Measurements from ENCODE around the gene EAPP. TPM values are rescaled to one million over a fixed set of nuclear protein-coding genes. Genes with fewer than 3 reads are reported as not detected.
"Not testable (repeated sequence)": the region's sequence is repeated elsewhere in the genome, so short reads cannot be mapped to it uniquely, and the experiment has no call there.

The EAPP gene
- total RNA-seq, 1 donor from 2014 or later: 10.1 TPM

DNA sequence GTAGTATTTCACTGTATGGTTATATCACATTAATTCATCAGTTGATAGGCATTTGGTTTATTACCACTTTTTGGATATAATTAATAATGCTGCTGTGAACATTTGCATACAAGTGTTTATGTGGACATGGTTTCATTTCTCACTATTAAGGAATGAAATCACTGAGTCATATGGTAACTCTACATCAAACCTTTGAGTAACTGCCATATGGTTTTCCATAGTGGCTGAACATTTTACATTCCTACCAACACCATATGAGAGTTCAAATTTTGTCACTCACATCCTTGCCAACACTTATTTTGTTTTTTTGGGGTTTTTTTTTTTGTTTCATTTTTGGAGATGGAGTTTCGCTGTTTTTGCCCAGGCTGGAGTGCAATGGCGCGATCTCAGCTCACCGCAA lies 30.2 kb upstream of the EAPP start:
- Histone ChIP-seq H3K36me3 (peaks cover 86 to 89% of the 10 kb centered on the region in 2 donors), H3K4me3 (no peak overlapping the region), H3K27ac (no peak overlapping the region), H3K27me3 (no peaks in the 10 kb centered on the region), H3K4me1 (no peaks in the 10 kb centered on the region), H3K9me3 (no peaks in the 10 kb centered on the region)
- TF ChIP-seq, protein P1, sequence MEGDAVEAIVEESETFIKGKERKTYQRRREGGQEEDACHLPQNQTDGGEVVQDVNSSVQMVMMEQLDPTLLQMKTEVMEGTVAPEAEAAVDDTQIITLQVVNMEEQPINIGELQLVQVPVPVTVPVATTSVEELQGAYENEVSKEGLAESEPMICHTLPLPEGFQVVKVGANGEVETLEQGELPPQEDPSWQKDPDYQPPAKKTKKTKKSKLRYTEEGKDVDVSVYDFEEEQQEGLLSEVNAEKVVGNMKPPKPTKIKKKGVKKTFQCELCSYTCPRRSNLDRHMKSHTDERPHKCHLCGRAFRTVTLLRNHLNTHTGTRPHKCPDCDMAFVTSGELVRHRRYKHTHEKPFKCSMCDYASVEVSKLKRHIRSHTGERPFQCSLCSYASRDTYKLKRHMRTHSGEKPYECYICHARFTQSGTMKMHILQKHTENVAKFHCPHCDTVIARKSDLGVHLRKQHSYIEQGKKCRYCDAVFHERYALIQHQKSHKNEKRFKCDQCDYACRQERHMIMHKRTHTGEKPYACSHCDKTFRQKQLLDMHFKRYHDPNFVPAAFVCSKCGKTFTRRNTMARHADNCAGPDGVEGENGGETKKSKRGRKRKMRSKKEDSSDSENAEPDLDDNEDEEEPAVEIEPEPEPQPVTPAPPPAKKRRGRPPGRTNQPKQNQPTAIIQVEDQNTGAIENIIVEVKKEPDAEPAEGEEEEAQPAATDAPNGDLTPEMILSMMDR (IDR thresholded peaks at IDR 0.05): no peak
- intact Hi-C loops (cut with DNase I): no loop called here
- no peak for DNase-seq (ENCODE audit: low spot score in 2 of 2)

DNA sequence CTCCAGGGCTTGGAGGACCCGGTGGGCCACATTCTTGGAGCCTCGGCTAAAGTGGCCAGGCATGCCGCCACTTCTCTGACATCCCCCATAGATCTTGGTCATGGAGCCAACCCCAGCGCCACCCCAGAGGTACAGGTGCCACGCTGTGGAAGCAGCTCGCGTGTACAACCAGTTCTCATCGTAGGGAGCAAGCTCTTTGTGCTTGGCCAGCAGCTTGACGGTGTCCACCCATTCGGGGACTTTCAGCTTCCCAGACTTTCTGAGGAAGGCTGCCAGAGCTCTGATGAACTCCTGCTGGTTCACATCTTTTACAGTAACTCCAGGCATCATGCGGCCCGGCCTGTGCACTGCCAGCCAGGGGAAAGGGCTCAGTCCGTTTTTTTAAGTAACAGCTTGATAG lies 29.3 kb upstream of the EAPP start:
- no peaks in the 10 kb centered on the region for H3K4me1 ChIP-seq
- H3K4me3 ChIP-seq: no peak overlapping the region
- TF ChIP-seq, protein P1 (IDR thresholded peaks at IDR 0.05): no peak
- no peaks in the 10 kb centered on the region for H3K27me3 ChIP-seq
- DNase-seq (ENCODE audit: low spot score in 2 of 2): peak in 1 of 2 donors; percentile 53
- H3K9me3 ChIP-seq: no peaks in the 10 kb centered on the region
- H3K36me3 ChIP-seq: peaks cover 87 to 91% of the 10 kb centered on the region in 2 donors
- no peak overlapping the region for H3K27ac ChIP-seq
- intact Hi-C loops (cut with DNase I): no loop called here

- no peak overlapping the region for H3K27ac ChIP-seq
- no peaks in the 10 kb centered on the region for H3K9me3 ChIP-seq
- peaks cover 41 to 54% of the 10 kb centered on the region in 2 donors for H3K36me3 ChIP-seq
- H3K27me3 ChIP-seq: no peaks in the 10 kb centered on the region
- H3K4me3 ChIP-seq: no peak overlapping the region
- peak in 1 of 2 donors; percentile 34 for DNase-seq (ENCODE audit: low spot score in 2 of 2)
- no peaks in the 10 kb centered on the region for H3K4me1 ChIP-seq
- intact Hi-C loops (cut with DNase I): no loop called here
- TF ChIP-seq, protein P1 (IDR thresholded peaks at IDR 0.05): no peak
These were observed 23.3 kb upstream of the EAPP start for GRCh38 chr14:34562776-34563150.

DNA sequence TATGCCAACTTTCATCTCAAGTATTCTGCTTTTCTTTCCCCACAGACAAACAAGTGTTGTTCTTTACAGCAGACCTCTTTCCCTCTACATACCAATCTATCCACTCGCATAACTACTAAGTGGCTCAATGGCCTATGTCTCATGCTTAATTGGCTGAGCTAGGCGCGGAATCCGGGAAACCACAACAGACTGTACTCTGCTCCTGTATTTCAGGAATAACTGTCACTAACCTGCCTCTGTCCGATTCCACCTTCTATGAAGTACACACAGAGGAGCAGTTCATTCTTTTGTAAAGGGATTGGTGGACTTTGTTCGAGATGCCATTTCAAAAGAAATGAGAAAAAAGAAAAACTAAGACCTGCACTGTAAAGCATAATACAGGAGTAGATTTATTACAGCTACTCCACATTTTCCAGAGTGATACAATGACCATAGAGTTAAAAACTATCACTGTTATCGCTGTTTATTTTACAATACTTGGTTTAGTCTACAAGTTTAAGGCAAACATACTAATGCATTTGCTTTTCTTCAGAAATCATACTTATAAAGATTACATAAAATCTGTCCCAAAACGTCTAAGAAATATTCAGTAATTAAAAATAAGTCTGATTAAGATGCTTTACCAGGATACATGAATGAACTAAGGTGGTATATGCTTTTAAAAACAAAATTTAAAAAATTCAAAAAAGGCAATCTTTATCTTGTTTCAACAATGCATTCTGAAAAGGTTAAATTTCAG lies 22.7 kb upstream of the EAPP start:
- intact Hi-C loops (cut with DNase I); DNase-seq (ENCODE audit: low spot score in 2 of 2); H3K27me3 ChIP-seq; H3K27ac ChIP-seq; H3K4me3 ChIP-seq; H3K4me1 ChIP-seq; H3K9me3 ChIP-seq: not testable (repeated sequence)
- peaks cover 36 to 50% of the 10 kb centered on the region in 2 donors for H3K36me3 ChIP-seq

DNA sequence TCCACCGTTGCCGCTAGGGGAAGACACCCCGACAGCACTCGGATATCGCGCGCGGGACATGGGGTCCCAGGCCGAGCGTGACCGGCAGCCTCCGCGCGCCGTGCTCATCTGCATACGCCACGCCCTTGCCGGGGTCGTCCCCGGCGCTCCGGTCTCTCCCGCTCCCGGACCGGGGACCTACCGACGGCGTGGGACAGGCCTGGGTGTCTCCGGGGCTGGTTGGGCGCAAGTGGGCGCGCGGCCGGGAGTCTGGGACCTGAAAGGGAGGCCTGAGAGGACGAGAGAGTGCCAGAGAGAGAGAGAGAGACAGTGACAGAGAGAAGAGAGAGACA lies 17.0 kb upstream of the EAPP start:
- intact Hi-C loops (cut with DNase I); H3K27ac ChIP-seq; H3K4me1 ChIP-seq; H3K36me3 ChIP-seq; H3K9me3 ChIP-seq; H3K4me3 ChIP-seq; H3K27me3 ChIP-seq; DNase-seq (ENCODE audit: low spot score in 2 of 2): not testable (repeated sequence)

DNA sequence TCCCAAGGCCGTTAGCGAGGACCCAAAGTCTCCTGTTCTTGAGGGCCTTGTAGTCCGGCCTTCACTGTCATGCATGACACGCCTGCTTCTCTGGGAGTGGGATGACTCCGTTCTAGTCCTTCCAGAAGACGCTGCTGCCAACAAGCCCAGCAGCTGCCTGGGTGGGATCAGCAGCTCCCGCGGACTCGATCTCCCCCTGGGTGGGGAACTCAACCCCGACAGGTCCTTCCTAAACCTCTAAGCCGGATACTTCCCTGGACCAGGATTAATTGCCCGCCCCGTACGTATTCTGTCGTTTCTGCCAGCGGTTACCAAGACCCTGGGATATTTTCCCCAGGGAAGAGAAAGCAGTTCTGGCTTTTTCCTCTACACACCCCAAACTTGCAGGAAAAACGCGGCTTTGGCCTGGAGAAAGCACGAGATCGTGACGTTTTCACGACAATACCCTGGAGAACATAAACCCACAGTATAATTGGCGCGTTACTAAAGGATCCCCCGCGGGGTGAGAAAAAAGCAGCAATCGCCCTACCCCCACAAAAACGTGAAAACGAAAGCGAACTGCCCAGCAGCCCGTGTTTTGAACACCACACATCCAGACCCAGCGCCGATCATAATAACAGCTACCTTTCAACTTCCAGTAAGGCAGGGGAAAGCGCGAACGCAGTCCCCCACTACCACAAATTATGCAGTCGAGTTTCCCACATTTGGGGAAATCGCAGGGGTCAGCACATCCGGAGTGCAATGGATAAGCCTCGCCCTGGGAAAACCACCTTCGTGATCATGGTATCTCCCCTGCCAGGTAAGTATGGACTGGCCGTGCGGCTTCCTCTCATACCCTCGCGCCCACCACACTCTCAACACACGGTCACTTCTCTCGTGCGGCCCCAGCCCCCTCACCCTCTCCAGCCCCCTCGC lies 16.3 kb upstream of the EAPP start:
- H3K4me1 ChIP-seq; DNase-seq (ENCODE audit: low spot score in 2 of 2); H3K27ac ChIP-seq; H3K4me3 ChIP-seq; H3K36me3 ChIP-seq; intact Hi-C loops (cut with DNase I); H3K27me3 ChIP-seq; H3K9me3 ChIP-seq: not testable (repeated sequence)
